GM12892 (cell line): Measurements from ENCODE around the gene HBB.

ENCODE experiments used
- POLR2A ChIP-seq: IDR thresholded peaks from 2 replicates; pipeline ENCODE4 v1.6.1; 2011; ENCODE audit warnings: low read depth, low read length, control low read depth
- POLR2AphosphoS5 ChIP-seq: IDR thresholded peaks from 2 replicates; pipeline ENCODE4 v1.6.1; 2011; ENCODE audit warnings: low read depth, low read length, control low read depth

GRCh38 chr11:5251746-5252145, 24.9 kb upstream of the HBB start:
- TF ChIP-seq POLR2A (no peak), POLR2AphosphoS5 (no peak)
